Measurements from ENCODE around the gene ZNF469. TPM values are rescaled to one million over a fixed set of nuclear protein-coding genes. Genes with fewer than 3 reads are reported as not detected.

ZNF469 gene
- total and polyA plus RNA-seq, 4 donors = 0.04 to 0.50 (median 0.36) TPM

- Histone ChIP-seq H3K27me3 (ENCODE audit: control insufficient read depth in 4 of 4, insufficient read depth in 4 of 4, low read length in 3 of 4) (peaks cover 0 to 9% (median 0%) of the 10 kb centered on the region in 4 donors), H3K4me1 (ENCODE audit: control insufficient read depth in 4 of 4, insufficient read depth in 4 of 4, low read length in 3 of 4) (peaks cover 0 to 3% (median under 1%) of the 10 kb centered on the region in 4 donors), H3K9me3 (ENCODE audit: control insufficient read depth in 4 of 4, low read length in 3 of 4) (no peaks in the 10 kb centered on the region), H3K36me3 (ENCODE audit: control insufficient read depth in 4 of 4, insufficient read depth in 3 of 4, low read depth in 1 of 4, low read length in 3 of 4) (no peaks in the 10 kb centered on the region), H3K4me3 (ENCODE audit: low read depth in 1 of 3, low read length in 3 of 3) (no peak overlapping the region), H3K9ac (ENCODE audit: low read depth in 1 of 2, low read length in 2 of 2) (no peak overlapping the region), H3K27ac (ENCODE audit: low read depth in 1 of 2, low read length in 2 of 2) (no peak overlapping the region)
- 93% methylated on average over 13 of the region's 13 CpGs for WGBS
- TF ChIP-seq GABPA (IDR thresholded peaks at IDR 0.05 in 1 of 2, conservative IDR thresholded peaks at IDR 0.05 in 1 of 2) (no peak), CTCF (IDR thresholded peaks at IDR 0.05; ENCODE audit: low read depth, low read length, missing input control) (no peak), FOXA1 (IDR thresholded peaks at IDR 0.05) (no peak), EGR1 (IDR thresholded peaks at IDR 0.05; ENCODE audit: low read depth in 2 of 2) (no peak), NR2F2 (IDR thresholded peaks at IDR 0.05) (no peak), HNF4G (IDR thresholded peaks at IDR 0.05) (no peak), JUND (IDR thresholded peaks at IDR 0.05) (no peak), MAX (IDR thresholded peaks at IDR 0.05) (no peak), FOXA2 (IDR thresholded peaks at IDR 0.05) (no peak), HNF4A (conservative IDR thresholded peaks at IDR 0.05) (no peak), YY1 (IDR thresholded peaks at IDR 0.05) (no peak), TAF1 (conservative IDR thresholded peaks at IDR 0.05) (no peak), ATF3 (IDR thresholded peaks at IDR 0.05) (no peak), RXRA (IDR thresholded peaks at IDR 0.05) (no peak), SP1 (IDR thresholded peaks at IDR 0.05) (no peak), RAD21 (IDR thresholded peaks at IDR 0.05) (no peak)
- DNase-seq (ENCODE audit: low spot score) = no peak
Observed at GRCh38 chr16:88426018-88426417, 43.3 kb downstream of the ZNF469 start.

GRCh38 chr16:88427376-88427775 is 44.6 kb downstream of the ZNF469 start:
- Histone ChIP-seq H3K27ac (ENCODE audit: low read depth in 1 of 2, low read length in 2 of 2) (no peak overlapping the region), H3K9me3 (ENCODE audit: control insufficient read depth in 4 of 4, low read length in 3 of 4) (no peaks in the 10 kb centered on the region), H3K36me3 (ENCODE audit: control insufficient read depth in 4 of 4, insufficient read depth in 3 of 4, low read depth in 1 of 4, low read length in 3 of 4) (no peaks in the 10 kb centered on the region), H3K9ac (ENCODE audit: low read depth in 1 of 2, low read length in 2 of 2) (no peak overlapping the region), H3K4me3 (ENCODE audit: low read depth in 1 of 3, low read length in 3 of 3) (no peak overlapping the region), H3K27me3 (ENCODE audit: control insufficient read depth in 4 of 4, insufficient read depth in 4 of 4, low read length in 3 of 4) (peaks cover 0 to 9% (median 0%) of the 10 kb centered on the region in 4 donors), H3K4me1 (ENCODE audit: control insufficient read depth in 4 of 4, insufficient read depth in 4 of 4, low read length in 3 of 4) (peaks cover 0 to 3% (median under 1%) of the 10 kb centered on the region in 4 donors)
- WGBS = 90% methylated on average over 19 of the region's 19 CpGs
- TF ChIP-seq EGR1 (IDR thresholded peaks at IDR 0.05; ENCODE audit: low read depth in 2 of 2) = no peak
- no peak for TF ChIP-seq RAD21 (IDR thresholded peaks at IDR 0.05)
- no peak for TF ChIP-seq FOXA2 (IDR thresholded peaks at IDR 0.05)
- no peak for TF ChIP-seq HNF4A (conservative IDR thresholded peaks at IDR 0.05)
- no peak for TF ChIP-seq MAX (IDR thresholded peaks at IDR 0.05)
- TF ChIP-seq SP1 (IDR thresholded peaks at IDR 0.05) = no peak
- TF ChIP-seq YY1 (IDR thresholded peaks at IDR 0.05) = no peak
- DNase-seq (ENCODE audit: low spot score) = no peak

GRCh38 chr16:88428156-88428555 is 45.4 kb downstream of the ZNF469 start:
- Histone ChIP-seq H3K9me3 (ENCODE audit: control insufficient read depth in 4 of 4, low read length in 3 of 4) (no peaks in the 10 kb centered on the region), H3K36me3 (ENCODE audit: control insufficient read depth in 4 of 4, insufficient read depth in 3 of 4, low read depth in 1 of 4, low read length in 3 of 4) (no peaks in the 10 kb centered on the region), H3K9ac (ENCODE audit: low read depth in 1 of 2, low read length in 2 of 2) (no peak overlapping the region), H3K4me1 (ENCODE audit: control insufficient read depth in 4 of 4, insufficient read depth in 4 of 4, low read length in 3 of 4) (peaks cover 0 to 3% (median under 1%) of the 10 kb centered on the region in 4 donors), H3K4me3 (ENCODE audit: low read depth in 1 of 3, low read length in 3 of 3) (no peak overlapping the region), H3K27me3 (ENCODE audit: control insufficient read depth in 4 of 4, insufficient read depth in 4 of 4, low read length in 3 of 4) (peaks cover 0 to 9% (median 0%) of the 10 kb centered on the region in 4 donors), H3K27ac (ENCODE audit: low read depth in 1 of 2, low read length in 2 of 2) (no peak overlapping the region)
- DNase-seq (ENCODE audit: low spot score) = no peak
- TF ChIP-seq HNF4A (conservative IDR thresholded peaks at IDR 0.05) (no peak), CTCF (IDR thresholded peaks at IDR 0.05; ENCODE audit: low read depth, low read length, missing input control) (no peak)
- 90% methylated on average over 19 of the region's 19 CpGs for WGBS
